Astrocyte of the spinal cord (primary cell): ENCODE data around the gene GPAM.

ENCODE experiments used
- DNase-seq: peaks from one replicate; pipeline ENCODE4 v3.0.0; 2011; ENCODE audit warnings: low read depth, low spot score
- H3K4me3 ChIP-seq: 2 replicates; pipeline ENCODE4 v1.5.1; 2011; ENCODE audit warnings: low read depth, mild to moderate bottlenecking, low read length, moderate library complexity
- in situ Hi-C: cut with HindIII; loops from 2 replicates; pipeline ENCODE4 v1.10.0; 2017; ENCODE audit warnings: low sequenced_read_pairs
- TF ChIP-seq, protein P1 (sequence below): IDR thresholded peaks from 2 replicates; pipeline ENCODE4 v1.5.1; 2012; ENCODE audit warnings: low read depth, mild to moderate bottlenecking, low read length, inconsistent platforms

Gene GPAM

DNA sequence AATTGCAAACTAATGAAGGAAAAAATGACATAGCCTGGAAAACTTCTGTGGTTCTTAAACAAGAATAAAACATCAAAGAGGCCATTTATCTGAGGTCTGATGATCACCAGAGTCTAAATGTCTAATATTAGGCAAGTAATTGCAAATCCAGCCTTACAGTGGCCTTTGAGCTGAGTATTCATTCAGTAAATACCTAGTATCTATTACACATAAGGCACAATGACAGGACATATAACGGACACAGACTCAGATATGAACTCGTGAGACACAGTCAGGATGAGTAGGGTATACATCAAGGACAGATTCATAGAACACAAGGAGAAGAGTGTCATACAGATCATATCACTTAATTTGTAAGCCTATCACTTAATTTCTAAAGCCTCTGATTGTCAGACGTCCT, 16.8 kb downstream of the GPAM start:
- in situ Hi-C loops: no loop called here
- DNase-seq: no peak
- TF ChIP-seq, protein P1, sequence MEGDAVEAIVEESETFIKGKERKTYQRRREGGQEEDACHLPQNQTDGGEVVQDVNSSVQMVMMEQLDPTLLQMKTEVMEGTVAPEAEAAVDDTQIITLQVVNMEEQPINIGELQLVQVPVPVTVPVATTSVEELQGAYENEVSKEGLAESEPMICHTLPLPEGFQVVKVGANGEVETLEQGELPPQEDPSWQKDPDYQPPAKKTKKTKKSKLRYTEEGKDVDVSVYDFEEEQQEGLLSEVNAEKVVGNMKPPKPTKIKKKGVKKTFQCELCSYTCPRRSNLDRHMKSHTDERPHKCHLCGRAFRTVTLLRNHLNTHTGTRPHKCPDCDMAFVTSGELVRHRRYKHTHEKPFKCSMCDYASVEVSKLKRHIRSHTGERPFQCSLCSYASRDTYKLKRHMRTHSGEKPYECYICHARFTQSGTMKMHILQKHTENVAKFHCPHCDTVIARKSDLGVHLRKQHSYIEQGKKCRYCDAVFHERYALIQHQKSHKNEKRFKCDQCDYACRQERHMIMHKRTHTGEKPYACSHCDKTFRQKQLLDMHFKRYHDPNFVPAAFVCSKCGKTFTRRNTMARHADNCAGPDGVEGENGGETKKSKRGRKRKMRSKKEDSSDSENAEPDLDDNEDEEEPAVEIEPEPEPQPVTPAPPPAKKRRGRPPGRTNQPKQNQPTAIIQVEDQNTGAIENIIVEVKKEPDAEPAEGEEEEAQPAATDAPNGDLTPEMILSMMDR: no peak
- H3K4me3 ChIP-seq: no peak overlapping the region

DNA sequence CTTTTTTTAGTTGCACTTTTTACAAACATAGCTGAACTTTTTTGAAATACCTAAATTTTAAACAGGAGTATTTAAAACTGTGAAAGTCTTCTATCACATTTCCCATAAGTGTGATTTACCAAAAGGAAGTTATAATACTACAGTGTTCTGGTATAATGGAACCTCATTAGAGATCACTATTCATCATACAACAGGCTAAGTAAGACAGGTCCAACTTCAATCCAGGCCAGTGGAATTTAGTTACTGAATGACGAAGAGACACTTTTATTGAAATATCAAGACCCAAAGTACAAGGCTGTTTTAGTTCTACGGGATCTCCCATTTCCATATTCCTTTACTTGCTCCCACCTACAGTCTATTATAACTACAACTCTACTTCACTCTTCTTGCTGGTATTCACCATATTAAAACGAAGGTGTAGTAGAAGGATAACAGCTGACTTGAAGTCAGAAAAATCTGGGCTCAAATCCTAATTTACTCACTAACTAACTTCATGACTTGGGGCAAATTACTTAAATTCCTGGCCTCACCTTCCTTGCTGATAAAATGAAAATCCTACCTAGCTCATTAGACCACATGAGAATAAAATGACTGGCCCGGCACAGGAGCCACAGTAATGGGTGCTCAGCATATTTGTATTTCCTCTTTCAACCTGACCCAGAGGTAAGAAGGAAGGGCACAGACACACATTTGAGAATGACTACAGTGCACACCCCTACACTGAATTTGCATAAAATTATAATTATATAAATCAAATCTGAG, 21.6 kb downstream of the GPAM start:
- in situ Hi-C loops: no loop called here
- H3K4me3 ChIP-seq: no peak overlapping the region
- TF ChIP-seq, protein P1: no peak
- DNase-seq: no peak

DNA sequence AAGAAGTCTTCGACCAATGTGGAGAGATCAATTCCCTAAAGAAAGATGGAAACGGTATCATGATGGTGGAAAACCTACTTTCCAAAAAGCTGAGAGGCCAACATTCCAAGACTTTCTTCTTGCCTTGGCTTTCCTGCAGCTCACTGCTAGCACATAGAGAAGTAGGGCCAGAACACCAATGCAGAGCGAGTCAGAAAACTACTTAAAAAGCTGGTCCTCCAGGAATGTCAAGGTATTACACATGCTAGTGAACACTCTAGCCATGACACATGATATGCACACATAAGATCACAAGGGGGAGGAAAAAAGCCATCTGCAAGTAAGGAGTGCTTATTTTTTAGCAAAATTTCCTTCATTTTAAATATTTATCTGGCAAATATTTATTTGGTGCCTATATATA, 22.7 kb downstream of the GPAM start:
- in situ Hi-C loops: no loop called here
- H3K4me3 ChIP-seq: no peak overlapping the region
- TF ChIP-seq, protein P1: no peak
- no peak for DNase-seq

DNA sequence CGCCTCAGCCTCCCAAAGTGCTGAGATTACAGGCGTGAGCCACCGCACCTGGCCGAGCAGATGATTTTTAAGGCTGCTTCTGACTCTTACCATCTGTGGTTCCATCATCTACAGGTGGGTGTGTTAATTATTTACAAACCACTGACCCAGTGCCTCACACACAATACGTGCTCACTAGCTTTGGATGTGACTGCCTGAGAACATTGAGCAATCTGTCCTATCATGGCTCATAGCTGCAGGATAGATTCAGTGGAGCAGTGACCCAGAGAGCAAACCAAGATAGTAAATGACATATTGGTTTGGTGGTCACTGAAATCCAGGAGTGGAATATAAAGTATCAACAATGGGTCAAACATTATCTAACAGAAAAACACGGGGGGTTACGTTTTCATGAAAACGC, 24.1 kb downstream of the GPAM start:
- no peak overlapping the region for H3K4me3 ChIP-seq
- in situ Hi-C loops: no loop called here
- DNase-seq: no peak
- TF ChIP-seq, protein P1: no peak

DNA sequence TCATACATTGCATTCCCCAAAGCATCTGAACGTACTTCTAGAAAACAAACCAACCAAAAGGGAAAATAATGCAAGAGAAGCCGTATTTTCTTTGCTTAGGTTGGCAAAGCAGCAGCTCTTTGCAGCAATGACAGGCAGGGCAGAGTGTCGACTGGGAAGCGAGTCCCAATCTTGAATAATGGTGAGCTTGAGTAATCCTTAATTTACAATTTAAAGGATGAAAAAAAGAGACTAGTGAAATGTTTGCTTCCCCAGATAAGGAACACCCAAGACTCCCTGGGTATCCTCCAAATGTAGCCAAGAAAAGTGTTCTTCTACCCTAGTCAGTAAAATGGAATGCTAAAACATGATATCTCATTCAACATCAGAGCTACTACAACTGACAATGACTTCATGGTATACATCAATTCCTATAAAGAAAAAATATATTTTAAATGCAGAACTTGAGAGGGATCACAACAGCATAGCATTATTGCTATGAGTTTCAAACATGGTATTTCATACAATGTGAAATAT, 32.0 kb downstream of the GPAM start:
- in situ Hi-C loops: no loop called here
- no peak for DNase-seq
- TF ChIP-seq, protein P1: no peak
- H3K4me3 ChIP-seq: no peak overlapping the region

DNA sequence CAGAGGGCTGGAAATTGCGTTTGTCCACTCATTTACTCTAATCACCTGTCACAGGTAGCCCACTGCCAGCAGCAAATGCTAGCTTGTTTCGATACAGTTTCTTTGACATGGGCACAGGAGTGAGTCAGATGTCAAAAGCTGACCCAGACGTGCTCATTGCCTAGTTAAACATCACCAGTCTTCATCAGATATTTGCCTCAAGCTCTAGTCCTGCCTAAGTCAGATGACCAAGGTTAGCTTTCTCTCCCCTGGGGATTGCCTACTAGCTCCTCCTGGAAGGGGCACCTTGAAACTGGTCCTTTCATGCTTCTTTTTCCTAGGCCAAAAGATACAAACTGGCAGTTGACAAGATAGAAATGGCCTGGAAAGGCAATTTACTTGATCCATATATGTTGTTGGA, 35.2 kb downstream of the GPAM start:
- DNase-seq: no peak
- no peak overlapping the region for H3K4me3 ChIP-seq
- TF ChIP-seq, protein P1: no peak
- in situ Hi-C loops: no loop called here
